Hepatocyte (in vitro differentiated cells): ENCODE data around the gene GALNT3. TPM values are rescaled to one million over a fixed set of nuclear protein-coding genes. Genes with fewer than 3 reads are reported as not detected.

Experiments
- DNase-seq: peaks from one replicate; pipeline ENCODE4 v3.0.0-alpha.2; 2016; ENCODE audit warnings: low spot score
- H2AFZ ChIP-seq: fragments of 200-600 bp; sonication (generic); 2 replicates; pipeline ENCODE4 v1.6.0; 2016; ENCODE audit warnings: antibody characterized with exemption, mild to moderate bottlenecking
- H3K27ac ChIP-seq: fragments of 200-600 bp; sonication (generic); 2 replicates; pipeline ENCODE4 v1.5.1; 2016; ENCODE audit warnings: mild to moderate bottlenecking
- H3K27me3 ChIP-seq: fragments of 200-600 bp; sonication (generic); 2 replicates; pipeline ENCODE4 v1.6.1; 2016
- H3K36me3 ChIP-seq: fragments of 200-600 bp; sonication (generic); replicated peaks from 2 replicates; pipeline ENCODE4 v1.5.1; 2016; ENCODE audit warnings: low read depth; ENCODE audit not compliant: insufficient read depth
- H3K4me1 ChIP-seq: fragments of 200-600 bp; sonication (generic); 2 replicates; pipeline ENCODE4 v1.5.1; 2016; ENCODE audit warnings: mild to moderate bottlenecking, moderate library complexity; ENCODE audit not compliant: insufficient read depth
- H3K4me2 ChIP-seq: fragments of 200-600 bp; sonication (generic); 2 replicates; pipeline ENCODE4 v1.6.0; 2016
- H3K4me3 ChIP-seq: fragments of 200-600 bp; sonication (generic); 2 replicates; pipeline ENCODE4 v1.5.1; 2016; ENCODE audit warnings: mild to moderate bottlenecking
- H3K79me2 ChIP-seq: fragments of 200-600 bp; sonication (generic); 2 replicates; pipeline ENCODE4 v1.6.0; 2017; ENCODE audit warnings: mild to moderate bottlenecking
- H3K9me2 ChIP-seq: fragments of 200-600 bp; sonication (generic); replicated peaks from 2 replicates; pipeline ENCODE4 v1.6.0; 2017; ENCODE audit warnings: mild to moderate bottlenecking; ENCODE audit not compliant: insufficient read depth
- H3K9me3 ChIP-seq: fragments of 200-600 bp; sonication (generic); 2 replicates; pipeline ENCODE4 v1.5.1; 2016; ENCODE audit warnings: low read depth, mild to moderate bottlenecking
- H4K20me1 ChIP-seq: fragments of 200-600 bp; sonication (generic); 2 replicates; pipeline ENCODE4 v1.6.0; 2016; ENCODE audit warnings: mild to moderate bottlenecking; ENCODE audit not compliant: insufficient read depth, poor library complexity, severe bottlenecking
- CTCF ChIP-seq: fragments of 200-600 bp; sonication (generic); IDR thresholded peaks from 2 replicates; pipeline ENCODE4 v1.5.1; 2016; ENCODE audit warnings: antibody characterized with exemption, mild to moderate bottlenecking; ENCODE audit not compliant: poor library complexity
- EZH2 ChIP-seq: fragments of 200-600 bp; sonication (generic); IDR thresholded peaks from 2 replicates; pipeline ENCODE4 v1.6.1; 2016; ENCODE audit warnings: antibody characterized with exemption, mild to moderate bottlenecking, borderline replicate concordance
- EZH2phosphoT487 ChIP-seq: fragments of 200-600 bp; sonication (generic); IDR thresholded peaks from one replicate; pipeline ENCODE4 v1.6.1; 2018; ENCODE audit warnings: antibody characterized with exemption, mild to moderate bottlenecking, low read depth, moderate library complexity; ENCODE audit not compliant: unreplicated experiment, severe bottlenecking
- WGBS: methylation state at CpG from one replicate; pipeline ENCODE4 v1.1.6; 2016; ENCODE audit warnings: low lambda C conversion rate; ENCODE audit errors: missing lambda C conversion rate; 5-methylcytosine and 5-hydroxymethylcytosine counted together
- polyA plus RNA-seq: library from polyadenylated mRNA; unstranded; fragments of >200 nt; fragmentation: Nextera tagmentation; extraction: Ambion mirVana; gene quantifications from 2 replicates; pipeline ENCODE4 v1.2.1, GENCODE V29; 2016
- total RNA-seq: library from RNA; depleted of rRNA; stranded (reverse); fragments of >200 nt; gene quantifications from 2 replicates; pipeline ENCODE4 v1.2.3, GENCODE V29; 2014

The GALNT3 gene
- total and polyA plus RNA-seq, 2 experiments from 2014 or later = 21.5 to 48.1 TPM

- Histone ChIP-seq H3K9me3 (no peaks in the 10 kb centered on the region), H3K27me3 (no peaks in the 10 kb centered on the region), H3K27ac (no peak overlapping the region), H3K4me2 (no peak overlapping the region), H3K9me2 (no peaks in the 10 kb centered on the region), H3K79me2 (peaks cover 10% of the 10 kb centered on the region), H3K4me1 (peaks cover 3% of the 10 kb centered on the region), H4K20me1 (no peaks in the 10 kb centered on the region), H3K4me3 (no peak overlapping the region), H2AFZ (no peak overlapping the region), H3K36me3 (no peaks in the 10 kb centered on the region)
- no peak for DNase-seq
- no peak for TF ChIP-seq EZH2phosphoT487
- TF ChIP-seq EZH2 = no peak
- no peak for TF ChIP-seq CTCF
Measured at GRCh38 chr2:165766326-165766927, 27.6 kb downstream of the GALNT3 start.

- no peak overlapping the region for H3K27ac ChIP-seq
- H3K4me3 ChIP-seq = no peak overlapping the region
- no peak overlapping the region for H2AFZ ChIP-seq
- no peaks in the 10 kb centered on the region for H4K20me1 ChIP-seq
- no peak for TF ChIP-seq EZH2phosphoT487
- TF ChIP-seq EZH2 = no peak
- no peak for TF ChIP-seq CTCF
- H3K9me2 ChIP-seq = no peaks in the 10 kb centered on the region
- peaks cover 3% of the 10 kb centered on the region for H3K4me1 ChIP-seq
- no peak overlapping the region for H3K4me2 ChIP-seq
- DNase-seq = no peak
- 86% methylated on average over 4 of the region's 4 CpGs for WGBS
- no peaks in the 10 kb centered on the region for H3K27me3 ChIP-seq
- H3K9me3 ChIP-seq = no peaks in the 10 kb centered on the region
- peaks cover 5% of the 10 kb centered on the region for H3K36me3 ChIP-seq
- peaks cover 10% of the 10 kb centered on the region for H3K79me2 ChIP-seq
Measured at GRCh38 chr2:165762723-165763122, 31.3 kb downstream of the GALNT3 start.

GRCh38 chr2:165757906-165758675 lies 36.0 kb downstream of the GALNT3 start:
- TF ChIP-seq EZH2phosphoT487 (no peak), CTCF (no peak), EZH2 (no peak)
- no peaks in the 10 kb centered on the region for H4K20me1 ChIP-seq
- H3K9me2 ChIP-seq = no peaks in the 10 kb centered on the region
- no peaks in the 10 kb centered on the region for H3K4me1 ChIP-seq
- WGBS = 86% methylated on average over 4 of the region's 4 CpGs
- no peaks in the 10 kb centered on the region for H3K27me3 ChIP-seq
- H3K4me2 ChIP-seq = no peak overlapping the region
- no peak overlapping the region for H2AFZ ChIP-seq
- no peaks in the 10 kb centered on the region for H3K9me3 ChIP-seq
- no peak overlapping the region for H3K27ac ChIP-seq
- no peaks in the 10 kb centered on the region for H3K79me2 ChIP-seq
- no peak for DNase-seq
- peaks cover 5% of the 10 kb centered on the region for H3K36me3 ChIP-seq
- H3K4me3 ChIP-seq = no peak overlapping the region

GRCh38 chr2:165746501-165746900 lies 47.5 kb downstream of the GALNT3 start:
- Histone ChIP-seq H3K4me3 (no peak overlapping the region), H3K27me3 (no peaks in the 10 kb centered on the region), H3K36me3 (no peaks in the 10 kb centered on the region), H3K4me1 (no peaks in the 10 kb centered on the region), H3K79me2 (no peaks in the 10 kb centered on the region), H4K20me1 (no peaks in the 10 kb centered on the region), H3K4me2 (no peak overlapping the region), H3K9me2 (no peaks in the 10 kb centered on the region), H3K9me3 (no peaks in the 10 kb centered on the region), H2AFZ (no peak overlapping the region), H3K27ac (no peak overlapping the region)
- WGBS = 93% methylated on average over 8 of the region's 8 CpGs
- DNase-seq = no peak
- TF ChIP-seq EZH2 = no peak
- no peak for TF ChIP-seq EZH2phosphoT487
- TF ChIP-seq CTCF = no peak
